WTC11 (cell line): ENCODE results near the gene OGFOD2. TPM values are rescaled to one million over a fixed set of nuclear protein-coding genes. Genes with fewer than 3 reads are reported as not detected.

Experiments used
- ATAC-seq: fragments of 200-7000 bp; cut with Tn5 transposase; 2 replicates; pipeline ENCODE4 v1.10.0; 2021; ENCODE audit warnings: mild to moderate bottlenecking, moderate library complexity
- CTCF ChIA-PET: fragments of 300-600 bp; sonication (Branson Sonifier 250); formaldehyde crosslinking; loops from one replicate; lab custom pipeline; 2021; ENCODE audit warnings: antibody characterized with exemption; lab: Charles Lee
- POLR2A ChIA-PET: fragments of 350-600 bp; sonication (Branson Sonifier 250); formaldehyde crosslinking; loops from one replicate; lab custom pipeline; 2021; ENCODE audit warnings: antibody characterized with exemption; lab: Charles Lee
- DNase-seq: peaks from one replicate; pipeline ENCODE4 v3.0.0; 2021; ENCODE audit warnings: low spot score
- H3K27ac Mint-ChIP-seq: 2 replicates; pipeline ENCODE4 v1.8.0; 2021; ENCODE audit warnings: mixed read lengths
- H3K27me3 Mint-ChIP-seq: 2 replicates; pipeline ENCODE4 v1.8.0; 2021; ENCODE audit warnings: low read depth, mild to moderate bottlenecking, moderate library complexity, mixed read lengths
- H3K36me3 Mint-ChIP-seq: 2 replicates; pipeline ENCODE4 v1.8.0; 2021; ENCODE audit warnings: mixed read lengths
- H3K4me1 Mint-ChIP-seq: 2 replicates; pipeline ENCODE4 v1.8.0; 2022; ENCODE audit warnings: mixed read lengths
- H3K4me3 Mint-ChIP-seq: 2 replicates; pipeline ENCODE4 v1.8.0; 2021; ENCODE audit warnings: mild to moderate bottlenecking, moderate library complexity, mixed read lengths
- H3K9me3 Mint-ChIP-seq: 2 replicates; pipeline ENCODE4 v1.8.0; 2021; ENCODE audit warnings: mixed read lengths
- AR ChIP-seq: fragments of 250-450 bp; sonication (Bioruptor Pico); IDR thresholded peaks from 2 replicates; pipeline ENCODE4 v1.9.0; 2021; ENCODE audit warnings: mild to moderate bottlenecking
- ATF2 ChIP-seq: sonication (generic); formaldehyde crosslinking; IDR thresholded peaks from 2 replicates; pipeline ENCODE4 v1.8.1; 2022; ENCODE audit warnings: low read depth, missing genetic modification reagents, borderline replicate concordance
- CREB1 ChIP-seq: sonication (generic); formaldehyde crosslinking; IDR thresholded peaks from 2 replicates; pipeline ENCODE4 v1.8.0; 2023; ENCODE audit warnings: mild to moderate bottlenecking, missing genetic modification reagents
- ETV6 ChIP-seq: sonication (generic); formaldehyde crosslinking; IDR thresholded peaks from 2 replicates; pipeline ENCODE4 v1.8.1; 2022; ENCODE audit warnings: mild to moderate bottlenecking, missing genetic modification reagents
- MLX ChIP-seq: sonication (generic); formaldehyde crosslinking; IDR thresholded peaks from 2 replicates; pipeline ENCODE4 v1.8.1; 2023; ENCODE audit warnings: mild to moderate bottlenecking, missing genetic modification reagents, moderate library complexity
- NFE2L1 ChIP-seq: sonication (generic); formaldehyde crosslinking; IDR thresholded peaks from 2 replicates; pipeline ENCODE4 v1.8.1; 2023; ENCODE audit warnings: missing genetic modification reagents
- PRDM15 ChIP-seq: sonication (generic); formaldehyde crosslinking; IDR thresholded peaks from 2 replicates; pipeline ENCODE4 v1.8.0; 2022; ENCODE audit warnings: missing genetic modification reagents
- SMAD3 ChIP-seq: sonication (generic); formaldehyde crosslinking; IDR thresholded peaks from 2 replicates; pipeline ENCODE4 v1.8.0; 2022; ENCODE audit warnings: missing genetic modification reagents, mild to moderate bottlenecking, borderline replicate concordance
- ZNF263 ChIP-seq: sonication (generic); formaldehyde crosslinking; IDR thresholded peaks from 2 replicates; pipeline ENCODE4 v1.8.1; 2022; ENCODE audit warnings: low read depth, mild to moderate bottlenecking, moderate library complexity, missing genetic modification reagents
- ZNF512 ChIP-seq: sonication (generic); formaldehyde crosslinking; IDR thresholded peaks from 2 replicates; pipeline ENCODE4 v1.8.1; 2022; ENCODE audit warnings: missing genetic modification reagents, borderline replicate concordance
- microRNA-seq: library from miRNA; unstranded; fragments of <30 nt; microRNA quantifications from one replicate; pipeline ENCODE4 v1.2.0, GENCODE V29; 2022; ENCODE audit warnings: borderline number of aligned reads
- total RNA-seq: library from RNA; stranded (reverse); gene quantifications from 3 replicates; pipeline ENCODE4 v1.2.3, GENCODE V29; 2021

Gene OGFOD2
- total RNA-seq, 1 experiment from 2014 or later = 28.1 TPM

- TF ChIP-seq ZNF263 (CRISPR knock-in tag) = no peak
- TF ChIP-seq ATF2 (CRISPR knock-in tag) = no peak
- no peak for TF ChIP-seq ETV6 (CRISPR knock-in tag)
- no peak for TF ChIP-seq MLX (CRISPR knock-in tag)
- no peak for TF ChIP-seq PRDM15 (CRISPR knock-in tag)
- no peak for TF ChIP-seq AR (CRISPR knock-in tag)
- no peak for TF ChIP-seq SMAD3 (CRISPR knock-in tag)
- TF ChIP-seq NFE2L1 (CRISPR knock-in tag) = no peak
Measured at GRCh38 chr12:123028475-123028874, 53.4 kb downstream of the OGFOD2 start (continued).

GRCh38 chr12:123029550-123029949 is 54.5 kb downstream of the OGFOD2 start:
- H3K27ac Mint-ChIP-seq = no peak overlapping the region
- no peaks in the 10 kb centered on the region for H3K27me3 Mint-ChIP-seq
- H3K36me3 Mint-ChIP-seq = no peaks in the 10 kb centered on the region
- no peaks in the 10 kb centered on the region for H3K9me3 Mint-ChIP-seq
- no peak for DNase-seq
- no peak overlapping the region for H3K4me3 Mint-ChIP-seq
- no peak for ATAC-seq
- TF ChIP-seq ZNF512 (CRISPR knock-in tag) (no peak), CREB1 (no peak)
- CTCF ChIA-PET = no interaction called here
- peaks cover 9% of the 10 kb centered on the region; the same call in 1 of the 2 replicates for H3K4me1 Mint-ChIP-seq
- POLR2A ChIA-PET = no interaction called here

Small RNA genes within 50 kb of the gene (microRNA-seq; reads per million reads assigned to microRNA genes)
- gene MIR4304 = not detected

Other genes starting within 250 kb of the OGFOD2 start
- gene HCAR1, start 244.4 kb upstream of the OGFOD2 start, total RNA-seq = 0.04 TPM in 1 of 3 replicates, not detected in the others
- 66.5 to 81.5 TPM (median 70.8 TPM) in 3 replicates for gene DENR, start 222.4 kb upstream of the OGFOD2 start, total RNA-seq
- 0.33 to 0.78 TPM (median 0.34 TPM) in 3 replicates for gene CCDC62, start 200.7 kb upstream of the OGFOD2 start, total RNA-seq
- 22.8 to 45.2 TPM (median 26.8 TPM) in 3 replicates for gene HIP1R, start 139.8 kb upstream of the OGFOD2 start, total RNA-seq
- 10.4 to 18.1 TPM (median 11.4 TPM) in 3 replicates for gene VPS37B, start 79.1 kb upstream of the OGFOD2 start, total RNA-seq
- gene ABCB9, start 8.8 kb upstream of the OGFOD2 start, total RNA-seq = 4.8 to 6.3 TPM (median 5.8 TPM) in 3 replicates
- gene ARL6IP4, start 5.4 kb downstream of the OGFOD2 start, total RNA-seq = 133 to 150 TPM (median 146 TPM) in 3 replicates
- 4.8 to 8.2 TPM (median 7.4 TPM) in 3 replicates for gene PITPNM2, start 175.8 kb downstream of the OGFOD2 start, total RNA-seq